Endodermal cell (in vitro differentiated cells): Measurements from ENCODE around the gene CIPC. TPM values are rescaled to one million over a fixed set of nuclear protein-coding genes. Genes with fewer than 3 reads are reported as not detected.
A peak's percentile ranks its signal among the peaks of the same experiment; 100 is the strongest.

ENCODE experiments used
- DNase-seq: peaks from one replicate; pipeline ENCODE4 v3.0.0-alpha.2; 2017
- H3K27ac ChIP-seq: 2 replicates; pipeline ENCODE4 v1.5.1; 2013; ENCODE audit warnings: mild to moderate bottlenecking, low read depth, low read length, moderate library complexity
- H3K27me3 ChIP-seq: 2 replicates; pipeline ENCODE4 v1.6.1; 2013; ENCODE audit warnings: mild to moderate bottlenecking, low read length, moderate library complexity; ENCODE audit not compliant: insufficient read depth, control insufficient read depth, poor library complexity, severe bottlenecking
- H3K36me3 ChIP-seq: 2 replicates; pipeline ENCODE4 v1.7.0; 2013; ENCODE audit warnings: mild to moderate bottlenecking, low read length, moderate library complexity; ENCODE audit not compliant: control insufficient read depth, insufficient read depth
- H3K4me1 ChIP-seq: one replicate; pipeline ENCODE4 v1.7.0; 2013; ENCODE audit warnings: low read length; ENCODE audit not compliant: control insufficient read depth, insufficient read depth
- H3K4me3 ChIP-seq: 2 replicates; pipeline ENCODE4 v1.5.1; 2013; ENCODE audit warnings: mild to moderate bottlenecking, low read length, moderate library complexity
- H3K9ac ChIP-seq: 2 replicates; pipeline ENCODE4 v1.6.1; 2013; ENCODE audit warnings: mild to moderate bottlenecking, low read length, moderate library complexity; ENCODE audit not compliant: poor library complexity, severe bottlenecking; ENCODE audit errors: extremely low read depth
- H3K9me3 ChIP-seq: 2 replicates; pipeline ENCODE4 v1.6.1; 2013; ENCODE audit warnings: mild to moderate bottlenecking, low read length, moderate library complexity; ENCODE audit not compliant: control insufficient read depth
- H3K27ac Mint-ChIP-seq: 2 replicates; pipeline ENCODE4 v1.8.0; 2020; ENCODE audit warnings: mixed read lengths
- H3K27me3 Mint-ChIP-seq: 2 replicates; pipeline ENCODE4 v1.8.0; 2021; ENCODE audit warnings: mild to moderate bottlenecking, mixed read lengths; ENCODE audit not compliant: insufficient read depth
- H3K36me3 Mint-ChIP-seq: 2 replicates; pipeline ENCODE4 v1.8.0; 2020; ENCODE audit warnings: low read depth, mixed read lengths
- H3K4me1 Mint-ChIP-seq: 2 replicates; pipeline ENCODE4 v1.8.0; 2020; ENCODE audit warnings: mixed read lengths
- H3K4me3 Mint-ChIP-seq: 2 replicates; pipeline ENCODE4 v1.8.0; 2020; ENCODE audit warnings: mild to moderate bottlenecking, moderate library complexity, mixed read lengths
- H3K9me3 Mint-ChIP-seq: 2 replicates; pipeline ENCODE4 v1.8.0; 2020; ENCODE audit warnings: mild to moderate bottlenecking, mixed read lengths
- CTCF ChIP-seq: fragments of 200-600 bp; sonication (generic); conservative IDR thresholded peaks from 2 replicates; pipeline ENCODE4 v1.5.0; 2021; ENCODE audit warnings: antibody characterized with exemption, mild to moderate bottlenecking
- WGBS, 2 experiments: methylation state at CpG; one replicate each; pipeline versions ENCODE4 v1.1.5 to v1.1.7; 2013; ENCODE audit warnings: missing lambda C conversion rate in 2 of 2, mixed read lengths in 1 of 2; ENCODE audit not compliant: insufficient coverage in 1 of 2, insufficient read length in 1 of 2; 5-methylcytosine and 5-hydroxymethylcytosine counted together
- total RNA-seq, 2 donors: library from RNA; stranded (reverse); fragmentation: NEBNext Ultra II Directional in 1 of 2; extraction: Animal tissue kit (Norgen Biotek cat#: 25700) in 1 of 2; gene quantifications; 2 replicates in 1 of 2; 3 replicates in 1 of 2; pipeline ENCODE4 v1.2.1, GENCODE V29; 2021

The CIPC gene
- total RNA-seq, 2 donors from 2014 or later: 16.2 to 22.5 TPM

- Mint-ChIP-seq H3K27ac (no peak overlapping the region), H3K9me3 (no peaks in the 10 kb centered on the region), H3K4me3 (no peak overlapping the region), H3K36me3 (peaks cover 32% of the 10 kb centered on the region), H3K4me1 (peaks cover 29% of the 10 kb centered on the region), H3K27me3 (no peaks in the 10 kb centered on the region)
- H3K27ac ChIP-seq: no peak overlapping the region
- no peaks in the 10 kb centered on the region for H3K9me3 ChIP-seq
- no peak overlapping the region for H3K4me3 ChIP-seq
- no peak for TF ChIP-seq CTCF
- WGBS, 2 experiments: 83 to 100% methylated on average over 1 to 2 of the region's 2 CpGs
- peaks cover 11% of the 10 kb centered on the region for H3K4me1 ChIP-seq
- no peak for DNase-seq
- H3K9ac ChIP-seq: no peak overlapping the region
- peaks cover 49% of the 10 kb centered on the region for H3K36me3 ChIP-seq
- no peaks in the 10 kb centered on the region for H3K27me3 ChIP-seq
Observed at GRCh38 chr14:77107228-77107627, 9.2 kb downstream of the CIPC start.

- Mint-ChIP-seq H3K27me3 (no peaks in the 10 kb centered on the region), H3K9me3 (no peaks in the 10 kb centered on the region), H3K4me1 (peaks cover 29% of the 10 kb centered on the region), H3K36me3 (peaks cover 39% of the 10 kb centered on the region), H3K4me3 (no peak overlapping the region), H3K27ac (no peak overlapping the region)
- Histone ChIP-seq H3K4me3 (no peak overlapping the region), H3K27ac (no peak overlapping the region), H3K27me3 (no peaks in the 10 kb centered on the region), H3K9me3 (no peaks in the 10 kb centered on the region), H3K36me3 (peaks cover 65% of the 10 kb centered on the region), H3K9ac (no peak overlapping the region), H3K4me1 (peaks cover 11% of the 10 kb centered on the region)
- DNase-seq: no peak
- WGBS, 2 experiments: 90 to 92% methylated on average over 2 of the region's 2 CpGs
- peak; percentile 34 for TF ChIP-seq CTCF
Observed at GRCh38 chr14:77108753-77109152, 10.7 kb downstream of the CIPC start.

- Histone ChIP-seq H3K4me3 (no peak overlapping the region), H3K9me3 (no peaks in the 10 kb centered on the region), H3K27ac (peak overlapping the region; percentile 98), H3K9ac (no peak overlapping the region), H3K4me1 (peaks cover 11% of the 10 kb centered on the region), H3K27me3 (no peaks in the 10 kb centered on the region), H3K36me3 (peaks cover 74% of the 10 kb centered on the region)
- Mint-ChIP-seq H3K36me3 (peaks cover 46% of the 10 kb centered on the region), H3K27ac (peak overlapping the region; percentile 15), H3K9me3 (no peaks in the 10 kb centered on the region), H3K27me3 (no peaks in the 10 kb centered on the region), H3K4me3 (no peak overlapping the region), H3K4me1 (peaks cover 25% of the 10 kb centered on the region)
- TF ChIP-seq CTCF: no peak
- no peak for DNase-seq
- 67 to 88% methylated on average over 1 to 6 of the region's 6 CpGs for WGBS, 2 experiments
Observed at GRCh38 chr14:77109656-77110055, 11.6 kb downstream of the CIPC start.
